ENCODE results near the gene MAVS.

The MAVS gene

GRCh38 chr20:3916364-3916763 lies 69.7 kb downstream of the MAVS start:
- DNase-seq: no peak

GRCh38 chr20:3919352-3919751 lies 72.7 kb downstream of the MAVS start:
- no peak for DNase-seq

- DNase-seq: no peak
Measured at GRCh38 chr20:3922223-3922982, 75.8 kb downstream of the MAVS start.

- DNase-seq: no peak
Measured at GRCh38 chr20:3922983-3923339, 76.3 kb downstream of the MAVS start.

- no peak for DNase-seq
Measured at GRCh38 chr20:3923818-3924217, 77.2 kb downstream of the MAVS start.

GRCh38 chr20:3924304-3925112 lies 77.9 kb downstream of the MAVS start:
- no peak for DNase-seq

GRCh38 chr20:3925113-3925695 lies 78.6 kb downstream of the MAVS start:
- DNase-seq: no peak
